GM20431 (cell line): Measurements from ENCODE around the gene MNT.

ENCODE experiments used
- in situ Hi-C: fragments of 300-500 bp; cut with MseI, MboI; formaldehyde crosslinking; loops from one replicate; pipeline ENCODE4 v1.15.0; 2020; ENCODE audit warnings: low sequenced_read_pairs; ENCODE audit not compliant: unreplicated experiment

Gene MNT

GRCh38 chr17:2385240-2386210 lies 15.3 kb downstream of the MNT start:
- in situ Hi-C loops: no loop called here

- in situ Hi-C loops: no loop called here
These were observed 16.3 kb downstream of the MNT start for GRCh38 chr17:2384439-2385127.

DNA sequence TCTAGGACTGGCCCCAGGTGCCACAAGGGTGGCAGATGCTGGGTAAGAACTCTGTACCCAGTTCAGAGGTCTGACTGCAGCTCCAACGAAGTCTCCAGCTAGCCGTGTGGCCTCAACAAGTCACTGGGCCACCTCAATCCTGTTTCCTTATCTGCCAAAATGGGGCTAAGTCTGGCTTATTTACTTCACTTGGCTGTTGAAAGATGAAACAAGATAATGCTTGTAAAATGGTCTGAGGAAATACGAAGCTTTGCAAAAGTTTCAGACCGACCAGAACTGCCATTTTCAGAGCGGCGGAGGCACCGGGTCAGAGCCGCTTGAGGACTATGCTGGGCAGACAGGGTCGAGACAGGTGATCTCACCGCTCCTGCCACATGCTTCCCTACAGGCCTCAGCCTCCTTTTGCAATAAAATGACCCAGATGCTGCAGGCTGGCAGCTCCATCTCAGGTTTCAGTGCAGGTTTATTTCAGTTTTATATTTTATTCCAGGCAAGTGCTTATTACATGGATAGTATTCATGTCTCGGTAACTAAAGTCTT lies 17.2 kb downstream of the MNT start:
- in situ Hi-C loops: no loop called here

- in situ Hi-C loops: no loop called here
These were observed 19.8 kb downstream of the MNT start for GRCh38 chr17:2380950-2381649.

- in situ Hi-C loops: no loop called here
These were observed 20.5 kb downstream of the MNT start for GRCh38 chr17:2380226-2380922.

DNA sequence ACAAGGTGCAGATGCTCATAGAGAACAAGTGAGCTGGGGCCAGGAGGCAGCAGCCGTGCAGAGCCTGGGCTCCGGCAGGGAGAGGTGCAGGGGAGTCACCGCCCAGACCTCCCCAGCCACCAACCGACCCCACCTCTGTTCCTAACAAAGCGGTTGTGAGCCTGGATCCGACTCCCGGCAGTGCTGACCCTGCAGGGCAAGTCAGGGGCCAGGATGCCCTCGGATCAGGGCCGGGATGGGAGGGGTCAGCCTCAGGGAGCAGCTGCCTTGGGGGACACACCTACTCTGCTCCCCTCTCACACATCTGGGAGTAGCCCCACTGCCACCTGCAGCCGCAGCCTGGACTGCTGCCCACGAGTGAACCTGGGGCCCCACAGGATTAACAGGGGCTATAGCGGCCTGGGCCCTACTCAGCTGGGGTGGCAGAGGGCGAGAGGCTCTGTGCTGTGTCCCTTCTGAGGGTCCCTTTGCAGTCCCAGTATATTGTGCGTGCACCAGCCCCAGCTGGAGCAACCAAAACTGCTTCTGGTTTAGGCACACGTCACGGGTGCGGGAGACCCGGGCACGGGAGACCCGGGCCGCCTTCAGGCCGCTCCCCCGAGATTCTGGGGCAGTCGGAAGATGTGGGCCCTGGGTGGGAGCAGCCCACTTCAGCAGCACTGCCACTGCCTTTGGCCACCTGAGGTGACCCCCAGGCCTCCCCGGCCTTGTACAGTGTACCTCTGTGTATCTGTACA lies 21.2 kb downstream of the MNT start:
- in situ Hi-C loops: no loop called here

DNA sequence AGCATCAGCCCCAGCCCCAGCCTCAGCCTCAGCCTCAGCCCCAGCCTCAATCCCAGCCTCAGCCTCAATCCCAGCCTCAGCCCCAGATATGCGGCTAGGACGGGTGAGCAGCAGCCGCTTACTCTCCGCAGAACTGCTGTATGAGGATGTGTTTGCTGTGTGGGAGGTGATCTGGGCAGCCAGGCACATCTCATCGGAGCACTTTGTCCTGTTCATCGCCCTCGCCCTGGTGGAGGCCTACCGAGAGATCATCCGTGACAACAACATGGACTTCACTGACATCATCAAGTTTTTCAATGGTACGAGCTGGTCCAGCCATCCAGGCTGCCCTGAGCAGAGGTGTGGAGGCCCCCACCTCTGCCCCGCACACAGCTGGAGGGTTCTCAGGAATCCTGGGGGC lies 22.0 kb downstream of the MNT start:
- in situ Hi-C loops: no loop called here

DNA sequence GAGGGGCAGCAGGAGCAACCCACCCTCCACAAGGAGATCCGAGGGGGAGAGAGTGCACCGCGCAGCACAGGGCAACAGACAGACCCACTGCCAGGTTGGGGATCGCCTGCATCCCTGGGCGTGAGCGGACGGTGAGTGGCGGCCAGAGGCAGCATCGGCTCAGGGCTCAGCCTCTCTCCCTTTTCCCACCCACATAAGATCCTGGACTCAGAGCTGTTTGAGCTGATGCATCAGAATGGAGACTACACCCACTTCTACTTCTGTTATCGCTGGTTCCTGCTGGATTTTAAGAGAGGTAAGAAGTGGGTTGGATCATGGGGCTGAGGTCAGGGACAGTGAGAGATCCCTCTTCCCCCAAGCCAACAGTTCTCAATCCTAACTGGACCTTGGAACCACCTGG lies 23.2 kb downstream of the MNT start:
- in situ Hi-C loops: no loop called here

DNA sequence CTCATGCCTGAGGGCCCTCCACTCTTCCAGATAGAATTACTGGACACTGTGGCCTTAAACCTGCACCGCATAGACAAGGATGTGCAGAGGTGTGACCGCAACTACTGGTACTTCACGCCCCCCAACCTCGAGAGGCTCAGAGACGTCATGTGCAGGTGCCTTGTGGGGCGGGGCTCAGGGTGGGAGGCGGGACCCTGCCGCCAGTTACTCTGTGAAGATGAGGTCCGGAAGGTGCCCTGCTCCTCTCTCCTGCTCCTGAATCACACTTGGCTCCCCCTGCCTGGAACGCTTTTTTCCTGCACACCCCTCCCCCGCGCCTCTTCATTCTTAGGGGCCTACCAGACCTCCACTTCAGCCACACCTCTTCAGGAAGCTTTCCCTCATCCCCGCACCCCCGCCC lies 24.8 kb downstream of the MNT start:
- in situ Hi-C loops: no loop called here

GRCh38 chr17:2375406-2375805 lies 25.5 kb downstream of the MNT start:
- in situ Hi-C loops: no loop called here

DNA sequence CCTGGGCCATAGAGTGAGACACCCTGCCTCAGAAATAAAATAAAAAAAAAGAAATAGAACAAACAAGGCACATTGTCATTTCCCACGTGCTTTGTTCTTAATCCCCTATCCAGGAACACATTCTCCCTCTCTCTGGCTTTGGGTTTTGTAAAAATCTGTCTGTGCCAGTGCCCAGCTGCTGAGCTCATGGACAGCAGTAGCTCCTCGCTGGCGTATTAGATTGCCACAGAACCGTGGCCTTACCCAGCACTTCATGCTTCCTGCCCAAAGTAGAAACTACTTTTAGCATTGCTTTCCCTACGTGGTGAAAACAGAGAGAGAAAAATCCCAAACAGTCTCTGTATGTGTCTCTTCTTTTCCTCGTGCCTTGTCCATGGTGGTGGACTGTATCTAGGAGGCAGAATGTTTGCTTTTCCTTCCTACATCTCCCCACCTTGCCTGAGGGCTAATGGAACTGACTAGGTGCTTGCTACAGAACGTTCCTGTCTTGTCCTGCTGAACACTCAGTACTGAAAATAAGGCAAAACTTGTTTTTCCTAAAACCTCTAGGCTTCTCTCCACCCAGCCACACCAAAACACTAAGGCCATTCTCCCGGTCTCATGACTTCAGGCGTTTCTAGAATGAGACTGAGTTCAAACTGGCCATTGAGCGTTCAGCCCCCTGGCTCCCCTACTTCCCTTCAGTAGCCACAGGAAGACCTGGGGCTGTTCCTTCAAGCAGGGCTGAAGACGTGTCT lies 26.1 kb downstream of the MNT start:
- in situ Hi-C loops: no loop called here

DNA sequence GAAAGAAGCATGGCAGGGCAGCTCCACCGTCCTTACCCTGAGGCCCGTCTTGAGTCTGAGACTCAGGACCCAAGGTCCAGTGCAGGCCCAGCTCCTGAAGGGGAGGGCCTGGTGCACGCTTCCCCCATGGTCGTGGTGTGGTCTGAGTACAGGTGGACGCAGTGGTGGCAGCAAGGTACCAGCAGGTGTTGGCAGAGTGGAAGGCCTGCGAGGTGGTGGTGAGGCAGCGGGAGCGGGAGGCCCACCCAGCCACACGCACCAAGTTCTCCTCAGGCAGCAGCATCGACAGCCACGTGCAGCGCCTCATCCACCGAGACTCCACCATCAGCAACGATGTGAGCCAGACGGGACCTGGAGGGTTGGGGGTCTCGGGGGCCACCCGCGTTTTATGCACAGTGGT lies 27.7 kb downstream of the MNT start:
- in situ Hi-C loops: no loop called here

DNA sequence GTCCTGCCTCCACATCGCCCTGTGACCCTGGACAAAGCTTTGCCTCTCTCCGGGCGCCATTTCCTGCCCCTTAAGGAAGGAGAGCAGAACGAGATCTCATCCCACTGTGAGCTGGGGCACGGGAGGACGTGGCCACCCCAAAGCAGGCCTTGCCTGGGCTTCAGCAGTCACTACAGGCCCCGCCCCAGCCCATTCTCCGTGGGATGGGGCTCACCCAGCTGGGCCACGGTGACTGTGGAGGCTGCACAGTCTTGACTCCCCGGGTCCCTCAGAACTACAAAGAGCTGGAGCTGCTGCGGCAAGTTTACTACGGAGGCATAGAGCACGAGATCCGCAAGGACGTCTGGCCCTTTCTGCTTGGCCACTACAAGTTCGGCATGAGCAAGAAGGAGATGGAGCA lies 28.2 kb downstream of the MNT start:
- in situ Hi-C loops: no loop called here

- in situ Hi-C loops: no loop called here
These were observed 28.7 kb downstream of the MNT start for GRCh38 chr17:2372180-2372579.

GRCh38 chr17:2371183-2372130 lies 29.4 kb downstream of the MNT start:
- in situ Hi-C loops: no loop called here

DNA sequence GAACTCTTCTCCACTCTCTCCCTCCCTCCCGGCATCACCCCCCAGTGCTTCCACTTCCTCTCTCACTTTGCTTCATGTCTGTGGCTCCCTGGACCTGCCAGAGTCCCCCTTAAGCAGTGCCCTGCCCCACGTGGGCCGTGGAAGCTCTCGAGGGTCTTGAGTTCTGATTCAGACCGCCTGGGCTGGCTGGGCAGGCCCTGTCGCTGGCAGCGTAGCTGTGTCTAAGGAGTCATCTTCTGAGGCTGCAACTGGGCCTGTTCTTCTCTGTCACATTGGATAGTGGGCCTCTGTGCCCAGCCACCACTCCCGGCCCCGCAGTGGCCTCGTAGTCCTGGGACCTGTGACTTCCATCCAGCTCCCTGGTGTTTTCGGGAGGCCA lies 30.7 kb downstream of the MNT start:
- in situ Hi-C loops: no loop called here

- in situ Hi-C loops: no loop called here
These were observed 31.2 kb downstream of the MNT start for GRCh38 chr17:2369551-2370210.
